NB4 (cell line): ENCODE measurements around the gene LRRC32.

Experiments used
- CTCF ChIP-seq: IDR thresholded peaks from one replicate; pipeline ENCODE4 v1.5.1; 2012; ENCODE audit warnings: low read depth, low read length
- MAX ChIP-seq: IDR thresholded peaks from 2 replicates; pipeline ENCODE4 v1.6.1; 2011; ENCODE audit warnings: low read depth, low read length
- POLR2A ChIP-seq: IDR thresholded peaks from 2 replicates; pipeline ENCODE4 v1.6.1; 2011; ENCODE audit warnings: mild to moderate bottlenecking; ENCODE audit not compliant: insufficient read length; ENCODE audit errors: extremely low read depth

DNA sequence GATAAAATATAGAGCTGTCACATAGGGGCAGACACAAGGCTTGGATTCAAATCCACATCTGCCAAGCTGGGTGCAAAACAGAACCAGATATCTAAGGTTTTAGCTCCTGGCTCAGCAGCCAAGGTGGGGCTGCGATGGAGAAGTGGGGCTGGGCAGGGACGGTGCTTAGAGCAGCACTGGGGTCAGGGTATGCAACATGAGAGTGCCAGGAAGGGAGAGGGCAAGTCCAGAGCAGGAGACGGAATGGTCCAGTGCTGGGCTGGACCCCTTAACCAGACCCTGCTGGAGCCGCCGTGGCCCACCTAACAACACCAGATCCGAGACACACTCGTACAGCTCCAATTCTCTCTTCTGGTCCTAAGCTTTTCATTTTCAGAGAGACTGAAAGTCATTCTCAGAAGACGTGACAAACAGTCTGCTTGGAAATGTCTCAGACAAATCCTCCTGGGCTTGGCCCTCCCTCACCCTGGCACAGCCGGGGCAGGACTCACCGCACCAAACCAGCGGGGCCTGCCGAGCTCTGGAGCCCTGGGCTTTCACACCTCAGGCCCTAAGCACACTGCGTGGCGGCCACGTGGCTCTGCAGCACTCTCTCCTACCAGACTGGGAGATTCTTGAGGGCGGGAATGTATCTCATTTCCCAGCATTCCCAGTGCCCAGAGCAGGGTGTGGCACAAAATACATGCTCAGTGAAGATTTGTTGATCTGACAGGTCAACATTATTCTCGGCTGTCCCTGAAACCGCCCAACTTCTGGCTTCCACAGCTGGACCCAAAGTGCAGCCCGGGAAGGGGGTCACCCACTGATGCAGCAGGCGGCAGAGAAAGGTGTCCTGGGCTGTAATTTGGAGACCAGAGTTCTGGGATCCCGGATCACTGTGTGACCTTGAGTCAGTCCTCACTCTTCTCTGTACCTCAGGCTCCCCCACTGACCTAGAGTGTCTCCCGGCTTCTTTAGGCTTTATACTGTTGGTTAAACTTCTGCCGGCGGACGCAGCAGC lies 11.6 kb downstream of the LRRC32 start:
- no peak for TF ChIP-seq CTCF
- TF ChIP-seq POLR2A, result no peak
- TF ChIP-seq MAX, result no peak
